ENCODE measurements around the gene PYCARD.

The PYCARD gene

GRCh38 chr16:31191697-31192428 lies 10.7 kb downstream of the PYCARD start:
- H3K9me3 ChIP-seq, result no peaks in the 10 kb centered on the region
- TF ChIP-seq, protein P1, sequence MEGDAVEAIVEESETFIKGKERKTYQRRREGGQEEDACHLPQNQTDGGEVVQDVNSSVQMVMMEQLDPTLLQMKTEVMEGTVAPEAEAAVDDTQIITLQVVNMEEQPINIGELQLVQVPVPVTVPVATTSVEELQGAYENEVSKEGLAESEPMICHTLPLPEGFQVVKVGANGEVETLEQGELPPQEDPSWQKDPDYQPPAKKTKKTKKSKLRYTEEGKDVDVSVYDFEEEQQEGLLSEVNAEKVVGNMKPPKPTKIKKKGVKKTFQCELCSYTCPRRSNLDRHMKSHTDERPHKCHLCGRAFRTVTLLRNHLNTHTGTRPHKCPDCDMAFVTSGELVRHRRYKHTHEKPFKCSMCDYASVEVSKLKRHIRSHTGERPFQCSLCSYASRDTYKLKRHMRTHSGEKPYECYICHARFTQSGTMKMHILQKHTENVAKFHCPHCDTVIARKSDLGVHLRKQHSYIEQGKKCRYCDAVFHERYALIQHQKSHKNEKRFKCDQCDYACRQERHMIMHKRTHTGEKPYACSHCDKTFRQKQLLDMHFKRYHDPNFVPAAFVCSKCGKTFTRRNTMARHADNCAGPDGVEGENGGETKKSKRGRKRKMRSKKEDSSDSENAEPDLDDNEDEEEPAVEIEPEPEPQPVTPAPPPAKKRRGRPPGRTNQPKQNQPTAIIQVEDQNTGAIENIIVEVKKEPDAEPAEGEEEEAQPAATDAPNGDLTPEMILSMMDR (IDR thresholded peaks at IDR 0.05; ENCODE audit: low read depth, low read length), result no peak
- DNase-seq, result no peak
- no peaks in the 10 kb centered on the region for H3K4me1 ChIP-seq
- H3K36me3 ChIP-seq, result peaks cover 96% of the 10 kb centered on the region
- no peak overlapping the region for H3K4me3 ChIP-seq (ENCODE audit: low read depth, low read length)
- H3K27me3 ChIP-seq, result no peaks in the 10 kb centered on the region

DNA sequence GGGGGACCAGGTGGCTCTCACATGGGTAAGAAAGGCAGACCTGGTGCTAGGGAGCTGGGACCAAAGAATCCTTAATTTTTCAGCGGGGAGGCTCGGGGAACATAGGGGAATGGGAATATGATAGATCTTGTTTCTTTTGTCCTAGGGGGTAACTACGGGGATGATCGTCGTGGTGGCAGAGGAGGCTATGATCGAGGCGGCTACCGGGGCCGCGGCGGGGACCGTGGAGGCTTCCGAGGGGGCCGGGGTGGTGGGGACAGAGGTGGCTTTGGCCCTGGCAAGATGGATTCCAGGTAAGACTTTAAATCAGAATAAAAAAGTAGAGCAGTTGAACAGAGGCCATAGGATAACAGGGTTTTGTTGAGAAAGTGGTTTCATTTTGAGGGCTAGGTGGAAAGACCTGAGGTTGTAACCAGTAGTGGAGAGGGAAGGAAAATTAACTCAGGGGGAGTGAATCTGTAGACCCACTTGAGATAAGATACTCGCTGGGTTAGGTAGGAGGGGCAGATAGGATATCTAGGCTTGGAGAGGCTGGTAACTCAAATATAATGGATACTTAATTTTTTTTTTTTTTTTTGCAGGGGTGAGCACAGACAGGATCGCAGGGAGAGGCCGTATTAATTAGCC lies 11.6 kb downstream of the PYCARD start:
- H3K4me3 ChIP-seq (ENCODE audit: low read depth, low read length), result no peak overlapping the region
- H3K4me1 ChIP-seq, result no peaks in the 10 kb centered on the region
- no peaks in the 10 kb centered on the region for H3K9me3 ChIP-seq
- DNase-seq, result no peak
- H3K27me3 ChIP-seq, result no peaks in the 10 kb centered on the region
- peaks cover 100% of the 10 kb centered on the region for H3K36me3 ChIP-seq
- TF ChIP-seq, protein P1 (IDR thresholded peaks at IDR 0.05; ENCODE audit: low read depth, low read length), result no peak

- no peak for DNase-seq
- H3K27me3 ChIP-seq, result no peaks in the 10 kb centered on the region
- H3K9me3 ChIP-seq, result no peaks in the 10 kb centered on the region
- H3K36me3 ChIP-seq, result peaks cover 100% of the 10 kb centered on the region
- no peaks in the 10 kb centered on the region for H3K4me1 ChIP-seq
- no peak overlapping the region for H3K4me3 ChIP-seq (ENCODE audit: low read depth, low read length)
- TF ChIP-seq, protein P1 (IDR thresholded peaks at IDR 0.05; ENCODE audit: low read depth, low read length), result no peak
Measured at GRCh38 chr16:31190061-31190460, 12.5 kb downstream of the PYCARD start.

- no peaks in the 10 kb centered on the region for H3K4me1 ChIP-seq
- no peak for DNase-seq
- no peaks in the 10 kb centered on the region for H3K27me3 ChIP-seq
- no peaks in the 10 kb centered on the region for H3K9me3 ChIP-seq
- no peak overlapping the region for H3K4me3 ChIP-seq (ENCODE audit: low read depth, low read length)
- TF ChIP-seq, protein P1 (IDR thresholded peaks at IDR 0.05; ENCODE audit: low read depth, low read length), result no peak
- H3K36me3 ChIP-seq, result peaks cover 100% of the 10 kb centered on the region
Measured at GRCh38 chr16:31189412-31189778, 13.2 kb downstream of the PYCARD start.

GRCh38 chr16:31188450-31189411 lies 13.8 kb downstream of the PYCARD start:
- Histone ChIP-seq H3K27me3 (no peaks in the 10 kb centered on the region), H3K9me3 (no peaks in the 10 kb centered on the region), H3K4me3 (ENCODE audit: low read depth, low read length) (no peak overlapping the region), H3K36me3 (peaks cover 99% of the 10 kb centered on the region), H3K4me1 (no peaks in the 10 kb centered on the region)
- no peak for DNase-seq
- TF ChIP-seq, protein P1 (IDR thresholded peaks at IDR 0.05; ENCODE audit: low read depth, low read length), result no peak
